ENCODE results near the gene SLC24A5. TPM values are rescaled to one million over a fixed set of nuclear protein-coding genes. Genes with fewer than 3 reads are reported as not detected.

Gene SLC24A5
- total RNA-seq, 4 donors from 2014 or later: not detected

GRCh38 chr15:48147358-48147757 is 26.6 kb downstream of the SLC24A5 start:
- Histone ChIP-seq H3K36me3 (peaks cover 0 to 22% (median 6%) of the 10 kb centered on the region in 4 donors), H3K4me1 (peaks cover 4 to 42% (median 37%) of the 10 kb centered on the region in 4 donors), H3K27me3 (no peaks in the 10 kb centered on the region), H3K27ac (replicated peaks in 1 of 4) (no peak overlapping the region), H3K4me3 (no peak overlapping the region), H3K9me3 (no peaks in the 10 kb centered on the region)
- TF ChIP-seq POLR2A (IDR thresholded peaks at IDR 0.05; ENCODE audit: low read depth): no peak
- no peak for DNase-seq (ENCODE audit: extremely low spot score)
- intact Hi-C loops (cut with DNase I): no loop called here

- no peak overlapping the region for H3K27ac ChIP-seq (replicated peaks in 1 of 4)
- intact Hi-C loops (cut with DNase I): no loop called here
- H3K9me3 ChIP-seq: no peaks in the 10 kb centered on the region
- WGBS: 88% methylated on average over 4 of the region's 4 CpGs
- H3K27me3 ChIP-seq: no peaks in the 10 kb centered on the region
- no peak for DNase-seq (ENCODE audit: extremely low spot score)
- TF ChIP-seq POLR2AphosphoS5 (IDR thresholded peaks at IDR 0.05) (no peak), EP300 (IDR thresholded peaks at IDR 0.05) (no peak), CTCF (IDR thresholded peaks at IDR 0.05) (no peak), POLR2A (IDR thresholded peaks at IDR 0.05; ENCODE audit: low read depth) (no peak)
- no peak overlapping the region for H3K4me3 ChIP-seq
- H3K4me1 ChIP-seq: peaks cover 0 to 18% (median 14%) of the 10 kb centered on the region in 4 donors
- peaks cover 0 to 33% (median 8%) of the 10 kb centered on the region in 4 donors for H3K36me3 ChIP-seq
These were observed 29.1 kb downstream of the SLC24A5 start for GRCh38 chr15:48149858-48150257.

- WGBS: 100% methylated on average over 2 of the region's 2 CpGs
These were observed 32.7 kb downstream of the SLC24A5 start for GRCh38 chr15:48153526-48153925.

GRCh38 chr15:48168616-48169015 is 47.8 kb downstream of the SLC24A5 start:
- 64% methylated on average over 3 of the region's 3 CpGs for WGBS
- no peak for TF ChIP-seq EP300 (IDR thresholded peaks at IDR 0.05)
- no peak for TF ChIP-seq POLR2AphosphoS5 (IDR thresholded peaks at IDR 0.05)
- TF ChIP-seq CTCF (IDR thresholded peaks at IDR 0.05): no peak
- TF ChIP-seq POLR2A (IDR thresholded peaks at IDR 0.05; ENCODE audit: low read depth): no peak
- Histone ChIP-seq H3K4me3 (no peak overlapping the region), H3K36me3 (peaks cover 0 to 10% (median 0%) of the 10 kb centered on the region in 4 donors), H3K4me1 (no peaks in the 10 kb centered on the region), H3K27ac (replicated peaks in 1 of 4) (no peak overlapping the region), H3K9me3 (no peaks in the 10 kb centered on the region), H3K27me3 (no peaks in the 10 kb centered on the region)
- no peak for DNase-seq (ENCODE audit: extremely low spot score)
- intact Hi-C loops (cut with DNase I): no loop called here

More at GRCh38 chr15:48153526-48153925, 32.7 kb downstream of the SLC24A5 start:
- no peaks in the 10 kb centered on the region for H3K9me3 ChIP-seq
- H3K27ac ChIP-seq (replicated peaks in 1 of 4): no peak overlapping the region
- no peaks in the 10 kb centered on the region for H3K27me3 ChIP-seq
- no peak for TF ChIP-seq POLR2AphosphoS5 (IDR thresholded peaks at IDR 0.05)
- TF ChIP-seq EP300 (IDR thresholded peaks at IDR 0.05): no peak
- TF ChIP-seq POLR2A (IDR thresholded peaks at IDR 0.05; ENCODE audit: low read depth): no peak
- no peak for TF ChIP-seq CTCF (IDR thresholded peaks at IDR 0.05)
- intact Hi-C loops (cut with DNase I): no loop called here
- no peak for DNase-seq (ENCODE audit: extremely low spot score)
- H3K4me1 ChIP-seq: no peaks in the 10 kb centered on the region
- H3K36me3 ChIP-seq: peaks cover 0 to 46% (median 6%) of the 10 kb centered on the region in 4 donors
- H3K4me3 ChIP-seq: no peak overlapping the region

GRCh38 chr15:48170981-48171380 is 50.2 kb downstream of the SLC24A5 start:
- no peaks in the 10 kb centered on the region for H3K9me3 ChIP-seq
- H3K4me1 ChIP-seq: peaks cover 0 to 4% (median 1%) of the 10 kb centered on the region in 4 donors
- peaks cover 0 to 9% (median 0%) of the 10 kb centered on the region in 4 donors for H3K36me3 ChIP-seq
- H3K4me3 ChIP-seq: no peak overlapping the region
- intact Hi-C loops (cut with DNase I): no loop called here
- DNase-seq (ENCODE audit: extremely low spot score): no peak
- no peak for TF ChIP-seq CTCF (IDR thresholded peaks at IDR 0.05)
- TF ChIP-seq POLR2AphosphoS5 (IDR thresholded peaks at IDR 0.05): no peak
- TF ChIP-seq POLR2A (IDR thresholded peaks at IDR 0.05; ENCODE audit: low read depth): no peak
- TF ChIP-seq EP300 (IDR thresholded peaks at IDR 0.05): no peak
- no peak overlapping the region for H3K27ac ChIP-seq (replicated peaks in 1 of 4)
- 74% methylated on average over 1 of the region's 1 CpG for WGBS
- no peaks in the 10 kb centered on the region for H3K27me3 ChIP-seq
